Right lobe of liver (tissue), 4 donors: ENCODE measurements around the gene DNAI4.

Experiments
- POLR2A ChIP-seq: fragments of 450-650 bp; IDR thresholded peaks from one replicate; pipeline ENCODE4 v1.6.1; 2017; ENCODE audit warnings: antibody characterized with exemption, mild to moderate bottlenecking
- TF ChIP-seq, protein P1 (sequence below), 4 donors: fragments of 200-600 bp in 3 of 4; fragments of 450-650 bp in 1 of 4; IDR thresholded peaks; one replicate each; pipeline versions ENCODE4 v1.5.1 to v1.8.0; 2016 to 2022; ENCODE audit warnings: antibody characterized with exemption in 4 of 4, mild to moderate bottlenecking in 2 of 4
- donor health status: DM: no; HTN: no; CAD: no.
- donor health status: DM: no; HTN: no; CAD: no.
- donor health status: DM: no; HTN: yes; CAD: no.

- TF ChIP-seq POLR2A: no peak
- TF ChIP-seq, protein P1, sequence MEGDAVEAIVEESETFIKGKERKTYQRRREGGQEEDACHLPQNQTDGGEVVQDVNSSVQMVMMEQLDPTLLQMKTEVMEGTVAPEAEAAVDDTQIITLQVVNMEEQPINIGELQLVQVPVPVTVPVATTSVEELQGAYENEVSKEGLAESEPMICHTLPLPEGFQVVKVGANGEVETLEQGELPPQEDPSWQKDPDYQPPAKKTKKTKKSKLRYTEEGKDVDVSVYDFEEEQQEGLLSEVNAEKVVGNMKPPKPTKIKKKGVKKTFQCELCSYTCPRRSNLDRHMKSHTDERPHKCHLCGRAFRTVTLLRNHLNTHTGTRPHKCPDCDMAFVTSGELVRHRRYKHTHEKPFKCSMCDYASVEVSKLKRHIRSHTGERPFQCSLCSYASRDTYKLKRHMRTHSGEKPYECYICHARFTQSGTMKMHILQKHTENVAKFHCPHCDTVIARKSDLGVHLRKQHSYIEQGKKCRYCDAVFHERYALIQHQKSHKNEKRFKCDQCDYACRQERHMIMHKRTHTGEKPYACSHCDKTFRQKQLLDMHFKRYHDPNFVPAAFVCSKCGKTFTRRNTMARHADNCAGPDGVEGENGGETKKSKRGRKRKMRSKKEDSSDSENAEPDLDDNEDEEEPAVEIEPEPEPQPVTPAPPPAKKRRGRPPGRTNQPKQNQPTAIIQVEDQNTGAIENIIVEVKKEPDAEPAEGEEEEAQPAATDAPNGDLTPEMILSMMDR (IDR thresholded peaks at IDR 0.05): no peak
These were observed 9.4 kb upstream of the DNAI4 start for GRCh38 chr1:66933887-66934700.
